Heart right ventricle (tissue), 16 donors: ENCODE data around the gene ZNF385C. TPM values are rescaled to one million over a fixed set of nuclear protein-coding genes. Genes with fewer than 3 reads are reported as not detected.
"Not testable (repeated sequence)": the region's sequence is repeated elsewhere in the genome, so short reads cannot be mapped to it uniquely, and the experiment has no call there.

Source experiments
- ATAC-seq, 8 donors: fragments of 200-7000 bp; cut with Tn5 transposase; one replicate each; pipeline ENCODE4 v1.9.1; 2020; ENCODE audit warnings: mild to moderate bottlenecking in 8 of 8, moderate library complexity in 8 of 8, moderate number of reproducible peaks in 1 of 8
- DNase-seq, 2 donors: peaks; one replicate each; pipeline ENCODE4 v3.0.0-alpha.2; 2020
- H3K27ac ChIP-seq, 10 donors: fragments of 200-600 bp; sonication (generic) in 2 of 10; one replicate each; pipeline versions ENCODE4 v1.5.0 to v1.8.0; 2020 to 2022; ENCODE audit warnings: mild to moderate bottlenecking in 3 of 10
- H3K27me3 ChIP-seq, 7 donors: fragments of 200-600 bp; one replicate each; pipeline ENCODE4 v1.8.0; 2021 to 2022; ENCODE audit warnings: mild to moderate bottlenecking in 2 of 7
- H3K36me3 ChIP-seq, 9 donors: fragments of 200-600 bp; sonication (generic) in 1 of 9; one replicate each; pipeline versions ENCODE4 v1.5.0 to v1.8.0; 2020 to 2022; ENCODE audit warnings: mild to moderate bottlenecking in 2 of 9
- H3K4me1 ChIP-seq, 9 donors: fragments of 200-600 bp; sonication (generic) in 1 of 9; one replicate each; pipeline versions ENCODE4 v1.5.0 to v1.8.0; 2020 to 2022; ENCODE audit warnings: mild to moderate bottlenecking in 4 of 9
- H3K4me3 ChIP-seq, 10 donors: fragments of 200-600 bp; sonication (generic) in 2 of 10; one replicate each; pipeline versions ENCODE4 v1.5.0 to v1.8.0; 2020 to 2022; ENCODE audit warnings: mild to moderate bottlenecking in 7 of 10, moderate library complexity in 2 of 10
- H3K9me3 ChIP-seq, 11 donors: fragments of 200-600 bp in 10 of 11; sonication (generic) in 2 of 11; one replicate each; pipeline versions ENCODE4 v1.5.0 to v1.8.0; 2013 to 2022; ENCODE audit warnings: mild to moderate bottlenecking in 2 of 11, control low read depth in 1 of 11, moderate library complexity in 1 of 11
- WGBS, 2 donors: extraction: QIAGEN DNeasy Blood & Tissue Kit; methylation state at CpG; one replicate each; pipeline ENCODE4 v1.1.7; 2013; ENCODE audit warnings: inconsistent platforms in 1 of 2; 5-methylcytosine and 5-hydroxymethylcytosine counted together
- intact Hi-C, 10 donors: fragments of 100-400 bp; cut with DNase I; formaldehyde crosslinking; loops; one replicate each; pipeline versions ENCODE4 v1.11.1 to v1.14.2; 2022
- polyA plus RNA-seq, 2 donors: library from polyadenylated mRNA; stranded (reverse); fragments of 200-250 nt; gene quantifications; one replicate each; pipeline ENCODE4 v1.2.3, GENCODE V29; 2013
- total RNA-seq, 10 donors: library from RNA; stranded (reverse); fragmentation: NEBNext Ultra II Directional in 3 of 10; extraction: Animal tissue kit (Norgen Biotek cat#: 25700) in 3 of 10; gene quantifications; one replicate each; pipeline versions ENCODE4 v1.2.1 to v1.2.4, GENCODE V29; 2021 to 2023
- TF ChIP-seq, protein P1 (sequence below), 9 donors: fragments of 200-600 bp; sonication (generic) in 2 of 9; IDR thresholded peaks; one replicate each; pipeline versions ENCODE4 v1.5.0 to v1.8.0; 2021 to 2022; ENCODE audit warnings: antibody characterized with exemption in 9 of 9, mild to moderate bottlenecking in 5 of 9, moderate library complexity in 1 of 9
- donor health status: Arrhythmogenic right ventricular cardiomyopathy.
- donor health status: ischemic (EF 13 %, LVEDD 7.1; RV severe dilation, severe dysfunction).
- donor health status: healthy with polysubstance abuse.
- donor health status: DM: no; HTN: yes; CAD: no.
- donor health status: DM: no; HTN: no; CAD: no.
- donor health status: ischemic (EF 25% LVEDD 6.9; RV normal size, moderate dysfunction).
- donor health status: ischemic (EF 25% LVEDD 5.7; RV mildly dilated, moderate dysfunction).
- donor health status: healthy.
- donor health status: DM: yes; HTN: yes; CAD: no.
- donor health status: Ischemic cardiomyopathy.
- donor health status: ischemic (EF 35%, LVEDD 5.7; RV mildly dilated, moderate dysfunction).
- donor health status: nonischemic (EF 11% LVEDD 7.7; RV severe dilation, severe dysfunction).
- donor health status: DM: yes; HTN: yes; CAD: no.
- donor health status: PGD.
- donor health status: ischemic (EF 29% LVEDD 5.4; RV normal size, mild dysfunction).
- donor health status: nonischemic (EF 23%, LVEDD 6.1; RV moderate dilation, normal function).

ZNF385C gene
- total and polyA plus RNA-seq, 12 donors: 0.09 to 0.56 (median 0.24) TPM; not detected in 1

DNA sequence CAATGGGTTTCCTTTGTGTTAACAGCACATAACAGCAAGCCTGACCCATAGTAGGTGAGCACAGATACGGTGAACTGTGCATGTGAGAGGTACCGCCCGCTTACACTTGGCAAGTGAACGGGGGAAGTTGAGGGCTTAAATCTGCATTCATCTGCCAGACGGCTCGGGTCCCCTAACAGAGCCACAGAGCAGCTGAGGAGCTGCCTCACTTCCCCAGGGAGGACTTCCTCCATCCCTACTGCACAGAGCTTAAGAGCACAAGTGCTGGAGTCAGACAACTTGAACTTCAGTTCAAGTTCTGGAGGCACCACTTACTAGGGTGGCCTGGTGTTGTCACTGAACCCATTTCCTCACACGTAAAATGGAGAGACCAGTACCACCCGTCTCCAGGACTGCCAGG lies 43.1 kb upstream of the ZNF385C start:
- WGBS, 2 donors: 59 to 77% methylated on average over 8 of the region's 8 CpGs
- TF ChIP-seq, protein P1, sequence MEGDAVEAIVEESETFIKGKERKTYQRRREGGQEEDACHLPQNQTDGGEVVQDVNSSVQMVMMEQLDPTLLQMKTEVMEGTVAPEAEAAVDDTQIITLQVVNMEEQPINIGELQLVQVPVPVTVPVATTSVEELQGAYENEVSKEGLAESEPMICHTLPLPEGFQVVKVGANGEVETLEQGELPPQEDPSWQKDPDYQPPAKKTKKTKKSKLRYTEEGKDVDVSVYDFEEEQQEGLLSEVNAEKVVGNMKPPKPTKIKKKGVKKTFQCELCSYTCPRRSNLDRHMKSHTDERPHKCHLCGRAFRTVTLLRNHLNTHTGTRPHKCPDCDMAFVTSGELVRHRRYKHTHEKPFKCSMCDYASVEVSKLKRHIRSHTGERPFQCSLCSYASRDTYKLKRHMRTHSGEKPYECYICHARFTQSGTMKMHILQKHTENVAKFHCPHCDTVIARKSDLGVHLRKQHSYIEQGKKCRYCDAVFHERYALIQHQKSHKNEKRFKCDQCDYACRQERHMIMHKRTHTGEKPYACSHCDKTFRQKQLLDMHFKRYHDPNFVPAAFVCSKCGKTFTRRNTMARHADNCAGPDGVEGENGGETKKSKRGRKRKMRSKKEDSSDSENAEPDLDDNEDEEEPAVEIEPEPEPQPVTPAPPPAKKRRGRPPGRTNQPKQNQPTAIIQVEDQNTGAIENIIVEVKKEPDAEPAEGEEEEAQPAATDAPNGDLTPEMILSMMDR (IDR thresholded peaks at IDR 0.05): no peak
- intact Hi-C loops: no loop called here
- Histone ChIP-seq H3K27ac (peak overlapping the region in 7 of 10 donors; percentile 31 to 70 (median 41)), H3K4me3 (no peak overlapping the region), H3K36me3 (peaks cover 0 to 79% (median 8%) of the 10 kb centered on the region in 9 donors), H3K27me3 (no peaks in the 10 kb centered on the region), H3K4me1 (peaks cover 24 to 77% (median 65%) of the 10 kb centered on the region in 9 donors), H3K9me3 (no peaks in the 10 kb centered on the region)
- DNase-seq (no peak), ATAC-seq (peak in 3 of 8 donors; percentile 29 to 34 (median 30))

DNA sequence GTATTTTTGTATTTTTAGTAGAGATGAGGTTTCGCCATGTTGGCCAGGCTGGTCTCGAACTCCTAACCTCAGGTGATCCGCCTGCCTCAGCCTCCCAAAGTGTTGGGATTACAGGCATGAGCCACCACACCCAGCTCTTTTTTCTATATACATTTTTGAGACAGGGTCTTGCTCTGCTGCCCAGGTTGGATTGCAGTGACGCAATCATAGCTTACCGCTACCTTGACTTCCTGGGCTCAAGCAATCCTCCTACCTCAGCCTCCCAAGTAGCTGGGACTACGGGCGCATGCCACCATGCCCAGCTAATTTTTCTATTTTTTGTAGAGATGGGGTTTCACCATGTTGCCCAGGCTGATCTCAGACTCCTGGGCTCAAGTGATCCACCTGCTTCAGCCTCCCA lies 42.4 kb upstream of the ZNF385C start:
- H3K4me1 ChIP-seq: peaks cover 27 to 84% (median 72%) of the 10 kb centered on the region in 9 donors
- H3K27ac ChIP-seq: peak overlapping the region in 4 of 10 donors; percentile 2 to 36 (median 20)
- ATAC-seq, H3K9me3 ChIP-seq, H3K4me3 ChIP-seq, H3K27me3 ChIP-seq, intact Hi-C loops, DNase-seq: not testable (repeated sequence)
- H3K36me3 ChIP-seq: peaks cover 0 to 72% (median 5%) of the 10 kb centered on the region in 9 donors
- WGBS, 2 donors: 98% methylated on average over 7 of the region's 7 CpGs

DNA sequence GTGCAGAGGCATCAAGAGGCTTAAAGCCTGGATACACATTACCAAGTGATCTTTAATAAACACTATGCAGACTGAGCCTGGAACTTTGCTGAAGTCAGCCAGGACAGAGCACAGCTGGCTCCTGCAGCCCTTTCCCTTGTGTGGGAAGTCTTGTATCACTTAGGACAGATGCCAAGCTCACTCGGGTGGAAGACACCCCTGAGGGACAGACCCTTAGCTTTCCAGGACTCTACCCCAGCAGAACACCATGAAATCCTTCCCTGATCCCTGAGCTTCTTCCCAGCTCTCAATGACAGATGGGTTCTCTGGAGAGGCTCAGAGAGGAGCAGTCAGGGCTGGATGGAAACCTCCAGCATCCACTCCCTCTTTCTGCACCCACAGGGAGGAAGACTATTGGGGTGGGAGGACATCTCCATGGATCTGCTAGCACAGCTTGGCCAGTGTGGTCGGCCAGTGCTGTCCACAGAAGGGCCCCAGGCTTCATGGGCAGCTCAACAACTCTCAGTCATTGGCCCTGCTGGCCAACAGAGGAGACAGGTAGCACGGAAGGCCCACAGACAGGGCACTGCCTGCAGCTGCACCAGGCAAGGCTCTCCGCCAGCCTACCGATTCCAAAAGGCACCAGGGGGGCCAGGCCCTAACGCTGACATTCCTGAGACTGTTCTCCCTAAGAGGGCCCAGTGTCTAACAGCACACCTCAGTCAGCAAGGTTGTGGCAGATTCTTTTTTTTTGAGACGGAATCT lies 40.6 kb upstream of the ZNF385C start:
- WGBS, 2 donors: 66% methylated on average over 7 of the region's 7 CpGs
- Histone ChIP-seq H3K36me3 (peaks cover 0 to 66% (median 0%) of the 10 kb centered on the region in 9 donors), H3K9me3 (no peaks in the 10 kb centered on the region), H3K27ac (peak overlapping the region in 7 of 10 donors; percentile 21 to 71 (median 32)), H3K27me3 (no peaks in the 10 kb centered on the region), H3K4me1 (peaks cover 35 to 100% (median 86%) of the 10 kb centered on the region in 9 donors), H3K4me3 (no peak overlapping the region)
- DNase-seq (no peak), ATAC-seq (peak in 6 of 8 donors; percentile 11 to 42 (median 28))
- TF ChIP-seq, protein P1 (IDR thresholded peaks at IDR 0.05): no peak
- intact Hi-C loops: no loop called here

- TF ChIP-seq, protein P1 (IDR thresholded peaks at IDR 0.05): no peak
- Histone ChIP-seq H3K4me1 (peaks cover 37 to 100% (median 88%) of the 10 kb centered on the region in 9 donors), H3K27ac (peak overlapping the region; percentile 56 to 87 (median 78)), H3K36me3 (peaks cover 0 to 51% (median 0%) of the 10 kb centered on the region in 9 donors), H3K27me3 (no peaks in the 10 kb centered on the region), H3K4me3 (peak overlapping the region in 6 of 10 donors; percentile 6 to 31 (median 18)), H3K9me3 (no peaks in the 10 kb centered on the region)
- WGBS, 2 donors: 71 to 84% methylated on average over 3 of the region's 3 CpGs
- DNase-seq (no peak), ATAC-seq (no peak)
- intact Hi-C loops: no loop called here
These were observed 38.4 kb upstream of the ZNF385C start for GRCh38 chr17:42136654-42137051.
